NCI-H2081 treated with DMSO at 0.1 percent for 48 hours (cell line): ENCODE measurements around the gene GTF2E1.

ENCODE experiments used
- DNase-seq: peaks from one replicate; lab custom pipeline; 2025; lab: John Stamatoyannopoulos, UW

GTF2E1 gene

DNA sequence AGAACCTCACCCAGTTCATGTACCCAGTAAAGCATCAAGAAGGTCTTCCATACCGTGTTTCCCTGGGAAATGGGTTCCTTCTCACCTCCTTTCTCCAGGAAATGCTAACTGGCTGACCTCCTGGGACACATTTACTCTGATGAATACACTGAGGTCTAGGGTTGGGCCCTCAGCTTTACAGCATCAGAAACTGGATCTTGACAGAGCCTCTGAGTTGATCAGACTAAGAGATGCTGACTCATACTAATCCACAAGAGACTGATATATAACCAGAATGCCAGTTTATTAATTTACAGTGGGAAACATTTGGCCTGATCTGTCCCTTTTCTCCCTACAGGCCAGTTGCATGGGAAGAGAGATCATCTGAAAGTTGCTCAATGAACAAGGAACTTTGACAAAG lies 55.8 kb downstream of the GTF2E1 start:
- no peak for DNase-seq

DNA sequence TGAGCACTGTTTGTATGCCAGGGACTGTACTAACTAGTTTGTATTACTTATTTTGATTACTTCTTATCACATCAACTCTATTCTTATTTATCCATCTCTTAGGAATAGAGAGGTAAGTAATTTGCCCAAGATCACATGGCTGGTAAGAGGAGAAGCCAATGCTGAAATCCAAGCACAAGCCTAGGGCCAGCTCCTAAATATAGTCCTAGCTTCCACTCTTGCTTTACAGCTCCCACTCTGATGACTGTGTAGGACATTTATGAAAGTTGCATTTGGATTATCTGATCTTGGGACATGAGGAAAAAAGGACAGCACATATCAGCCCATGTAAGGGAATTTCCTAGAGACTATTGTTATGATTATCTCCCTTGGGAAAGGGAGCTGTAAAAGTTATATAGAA lies 58.1 kb downstream of the GTF2E1 start:
- no peak for DNase-seq

DNA sequence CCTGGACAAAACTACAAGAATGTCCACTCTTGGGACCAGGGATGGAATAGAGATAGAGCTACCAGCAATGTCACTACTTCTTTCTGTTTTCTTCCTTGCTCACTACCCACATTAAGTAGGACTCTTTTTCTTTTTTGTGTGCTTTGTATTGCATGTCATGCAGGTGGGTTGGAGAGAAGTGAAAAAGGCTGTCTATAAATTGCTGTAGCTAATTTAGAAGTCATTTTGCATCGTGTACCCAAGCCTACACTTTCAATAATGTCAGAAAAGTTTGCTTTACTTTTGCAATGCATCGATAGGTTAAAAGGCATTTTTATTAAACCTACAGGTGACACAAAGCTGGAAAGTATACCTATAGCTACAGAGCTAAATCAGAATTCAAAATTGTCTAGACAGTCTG lies 58.9 kb downstream of the GTF2E1 start:
- no peak for DNase-seq

DNA sequence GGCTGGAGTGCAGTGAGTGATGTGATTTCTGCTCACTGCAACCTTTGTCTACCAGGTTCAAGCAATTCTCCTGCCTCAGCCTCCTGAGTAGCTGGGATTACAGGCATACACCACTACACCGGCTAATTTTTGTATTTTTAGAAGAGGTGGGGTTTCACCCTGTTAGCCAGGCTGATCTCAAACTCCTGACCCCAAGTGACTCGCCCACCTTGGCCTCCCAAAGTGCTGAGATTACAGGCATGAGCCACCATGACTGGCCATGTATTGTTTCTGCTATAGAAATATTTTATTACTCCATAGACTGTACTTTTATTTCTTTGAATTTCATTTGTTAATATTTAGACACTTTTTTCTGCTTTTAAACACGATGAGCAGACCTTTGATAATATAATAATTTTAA lies 60.4 kb downstream of the GTF2E1 start:
- no peak for DNase-seq

DNA sequence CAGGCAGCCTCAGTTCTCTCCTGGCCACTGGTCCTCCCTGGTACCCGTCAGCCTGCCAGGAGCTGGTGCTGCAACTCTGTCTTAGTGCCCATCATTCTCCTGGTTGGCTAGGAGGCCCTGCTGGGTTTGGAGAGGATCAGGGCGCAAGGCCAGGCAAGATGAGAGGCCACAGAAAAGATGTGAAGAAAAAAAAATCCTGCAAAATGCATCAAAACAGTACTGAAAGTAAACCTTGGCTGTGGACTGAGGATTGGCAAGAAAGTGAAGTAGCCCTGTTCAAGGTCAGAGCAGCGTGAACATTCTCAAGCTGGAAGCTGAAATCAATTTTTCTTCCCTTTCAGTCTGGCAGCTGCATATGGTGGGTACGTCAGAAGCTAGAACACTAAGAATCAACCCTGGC lies 74.2 kb downstream of the GTF2E1 start:
- DNase-seq, result no peak

DNA sequence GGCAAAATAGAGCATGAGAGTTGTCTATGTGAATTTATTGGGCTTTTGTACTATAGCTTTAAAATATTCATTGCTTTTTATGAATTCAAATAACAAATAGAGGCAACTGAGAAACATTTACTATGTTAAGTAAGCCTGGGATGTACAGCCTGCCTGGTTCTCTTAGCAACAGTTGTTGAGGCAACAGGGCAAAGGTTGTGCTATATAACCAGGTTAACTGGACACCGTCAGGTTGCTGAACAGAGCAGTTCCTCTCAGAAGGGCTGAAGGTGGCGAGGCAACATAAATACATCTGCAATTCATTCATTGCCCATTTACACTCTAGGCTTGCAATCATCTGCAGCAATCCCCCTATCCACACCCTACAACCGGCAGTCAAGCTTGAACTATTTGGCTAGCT lies 78.2 kb downstream of the GTF2E1 start:
- no peak for DNase-seq

DNA sequence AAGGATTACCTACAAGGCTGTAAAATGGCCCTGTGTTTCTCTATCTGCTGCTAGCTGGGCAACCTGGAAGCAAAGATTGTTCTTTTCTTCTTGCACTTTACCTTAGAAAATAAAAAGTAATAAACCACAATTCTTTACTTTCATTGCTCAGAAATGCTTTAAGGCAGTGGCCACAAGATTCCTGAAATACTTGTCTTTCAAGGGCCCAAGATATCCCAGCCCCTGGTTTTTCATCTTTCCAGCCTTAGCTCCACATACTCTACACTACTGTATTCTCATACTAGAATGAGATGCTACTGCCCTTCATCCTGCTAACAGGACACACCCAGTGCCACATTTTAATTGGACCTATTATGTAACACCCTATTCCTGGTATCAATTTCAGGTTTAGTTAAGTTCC lies 78.9 kb downstream of the GTF2E1 start:
- DNase-seq, result no peak

DNA sequence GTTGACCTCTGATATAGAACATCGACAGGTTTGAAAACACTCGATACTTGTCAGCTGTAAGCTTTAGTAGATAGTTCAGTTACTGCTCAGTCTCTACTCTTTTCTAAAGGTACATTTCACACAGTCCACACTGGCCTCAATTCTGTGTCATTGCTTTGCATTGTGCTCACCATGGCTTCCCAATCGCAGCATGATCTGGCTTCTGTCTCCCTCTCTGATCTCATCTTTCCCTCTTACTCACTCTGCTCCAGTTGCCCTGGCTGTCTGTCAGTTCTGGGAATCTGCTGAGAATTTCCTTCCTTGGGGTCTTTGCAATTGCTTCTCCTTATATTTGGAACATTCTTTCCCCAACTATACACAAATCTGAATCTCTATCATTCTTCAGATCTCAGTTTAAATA lies 80.6 kb downstream of the GTF2E1 start:
- DNase-seq, result no peak

DNA sequence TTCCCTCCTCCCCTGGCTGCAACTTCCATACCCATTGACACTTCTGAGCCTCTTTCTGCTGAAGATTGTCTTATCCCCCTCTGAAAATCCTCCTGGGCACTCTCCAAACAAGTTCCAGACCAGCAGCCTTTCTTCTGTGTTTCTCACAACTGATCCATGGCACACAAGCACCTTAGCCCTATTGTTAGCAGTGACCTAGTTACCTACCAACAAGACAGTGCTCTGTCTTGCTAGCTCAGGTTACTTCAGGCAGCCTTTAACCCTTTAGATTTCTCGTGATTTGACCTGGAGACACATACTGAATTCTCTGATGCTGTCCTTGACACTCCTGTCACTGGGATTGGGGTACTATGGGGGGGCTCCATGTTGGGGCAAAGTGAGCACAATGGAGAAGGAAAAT lies 82.1 kb downstream of the GTF2E1 start:
- no peak for DNase-seq

DNA sequence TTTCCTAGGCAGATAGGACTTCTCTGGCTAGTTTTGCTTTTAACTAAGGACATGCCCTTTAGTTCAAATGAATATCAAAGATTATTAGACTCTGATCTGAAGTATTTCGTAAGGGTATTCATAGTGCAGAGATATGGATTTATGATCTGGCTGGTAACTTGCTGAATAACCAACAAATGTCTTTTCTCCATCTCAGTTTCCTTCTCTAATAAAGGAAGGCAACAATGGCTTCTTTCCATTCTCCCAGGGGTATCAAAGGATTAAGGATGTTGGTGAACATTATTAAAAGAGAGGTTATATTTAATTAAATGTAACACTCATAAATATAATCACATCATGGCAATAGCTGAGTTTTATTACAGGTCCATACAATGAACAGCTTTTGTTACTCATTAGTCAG lies 86.3 kb downstream of the GTF2E1 start:
- DNase-seq, result no peak

DNA sequence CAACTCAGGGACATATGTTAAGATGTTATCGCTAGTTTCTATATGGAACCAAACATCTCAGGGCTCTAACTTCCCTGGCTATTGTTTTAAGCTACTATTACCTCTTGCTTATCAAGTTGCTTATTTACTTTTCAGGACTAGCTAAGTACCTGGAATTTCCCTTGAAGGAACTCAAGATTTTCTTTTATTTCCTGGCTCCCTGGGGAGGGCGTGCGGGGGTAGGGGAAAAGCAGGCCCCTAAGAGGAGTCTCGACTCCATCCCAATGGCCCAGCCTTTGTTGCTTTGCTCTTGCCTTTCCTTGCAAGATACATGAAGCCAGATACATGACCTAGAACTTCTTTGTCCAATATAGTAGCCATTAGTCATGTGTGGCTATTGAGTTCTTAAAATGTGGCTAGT lies 88.5 kb downstream of the GTF2E1 start:
- DNase-seq, result no peak
